Vagina (tissue), 2 donors: ENCODE measurements around the gene NUS1.

ENCODE experiments used
- POLR2A ChIP-seq, 2 donors: fragments of 450-650 bp; IDR thresholded peaks; one replicate each; pipeline ENCODE4 v1.6.1; 2017; ENCODE audit warnings: antibody characterized with exemption in 2 of 2, mild to moderate bottlenecking in 2 of 2, moderate library complexity in 2 of 2
- POLR2AphosphoS5 ChIP-seq, 2 donors: sonication (generic); formaldehyde crosslinking; IDR thresholded peaks; one replicate each; pipeline ENCODE4 v1.9.0; 2017; ENCODE audit warnings: antibody characterized with exemption in 2 of 2, mild to moderate bottlenecking in 2 of 2, low read depth in 1 of 2; ENCODE audit not compliant: insufficient read depth in 1 of 2
- TF ChIP-seq, protein P1 (sequence below), 3 experiments: fragments of 450-650 bp in 2 of 3; fragments of 200-600 bp in 1 of 3; sonication (generic) in 1 of 3; IDR thresholded peaks; one replicate each; pipeline ENCODE4 v1.5.1; 2017 to 2019; ENCODE audit warnings: antibody characterized with exemption in 3 of 3, mild to moderate bottlenecking in 2 of 3, moderate library complexity in 2 of 3

DNA sequence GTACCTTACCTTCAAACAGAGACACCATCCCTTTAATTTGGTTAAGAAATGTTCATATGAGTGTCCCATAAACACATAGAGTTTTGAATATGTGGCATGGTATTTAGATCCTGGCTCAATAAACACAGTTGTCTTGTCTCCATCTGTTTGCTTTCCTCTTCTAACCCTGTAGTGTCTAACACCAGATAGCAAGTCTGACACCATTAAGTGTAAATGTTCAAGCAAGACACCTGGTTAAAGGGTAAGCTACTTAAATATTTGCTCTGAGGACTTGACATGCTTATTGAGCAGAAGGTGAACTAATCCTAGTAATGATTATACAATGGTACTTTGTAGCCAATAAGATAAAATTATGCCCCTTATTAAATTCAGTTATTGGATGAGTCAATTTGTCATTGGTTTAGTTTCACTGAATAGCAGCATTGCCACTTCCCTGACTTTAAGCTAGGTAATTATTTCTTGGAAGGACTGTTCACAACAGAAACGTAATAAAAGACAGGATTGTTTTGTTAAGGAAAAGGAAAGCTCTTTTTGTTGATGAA lies 46.1 kb upstream of the NUS1 start:
- no peak for TF ChIP-seq POLR2A (IDR thresholded peaks at IDR 0.05)
- TF ChIP-seq, protein P1, sequence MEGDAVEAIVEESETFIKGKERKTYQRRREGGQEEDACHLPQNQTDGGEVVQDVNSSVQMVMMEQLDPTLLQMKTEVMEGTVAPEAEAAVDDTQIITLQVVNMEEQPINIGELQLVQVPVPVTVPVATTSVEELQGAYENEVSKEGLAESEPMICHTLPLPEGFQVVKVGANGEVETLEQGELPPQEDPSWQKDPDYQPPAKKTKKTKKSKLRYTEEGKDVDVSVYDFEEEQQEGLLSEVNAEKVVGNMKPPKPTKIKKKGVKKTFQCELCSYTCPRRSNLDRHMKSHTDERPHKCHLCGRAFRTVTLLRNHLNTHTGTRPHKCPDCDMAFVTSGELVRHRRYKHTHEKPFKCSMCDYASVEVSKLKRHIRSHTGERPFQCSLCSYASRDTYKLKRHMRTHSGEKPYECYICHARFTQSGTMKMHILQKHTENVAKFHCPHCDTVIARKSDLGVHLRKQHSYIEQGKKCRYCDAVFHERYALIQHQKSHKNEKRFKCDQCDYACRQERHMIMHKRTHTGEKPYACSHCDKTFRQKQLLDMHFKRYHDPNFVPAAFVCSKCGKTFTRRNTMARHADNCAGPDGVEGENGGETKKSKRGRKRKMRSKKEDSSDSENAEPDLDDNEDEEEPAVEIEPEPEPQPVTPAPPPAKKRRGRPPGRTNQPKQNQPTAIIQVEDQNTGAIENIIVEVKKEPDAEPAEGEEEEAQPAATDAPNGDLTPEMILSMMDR (IDR thresholded peaks at IDR 0.05), result no peak
- no peak for TF ChIP-seq POLR2AphosphoS5 (IDR thresholded peaks at IDR 0.05; ENCODE audit: insufficient read depth in 1 of 2, low read depth in 1 of 2)
